Subcutaneous adipose tissue (tissue), 4 donors: Measurements from ENCODE around the gene ADGRG6. TPM values are rescaled to one million over a fixed set of nuclear protein-coding genes. Genes with fewer than 3 reads are reported as not detected.

Experiments
- CTCF ChIP-seq: fragments of 450-650 bp; IDR thresholded peaks from one replicate; pipeline ENCODE4 v1.5.1; 2016; ENCODE audit warnings: low read depth, mild to moderate bottlenecking, control low read depth, antibody characterized with exemption, moderate library complexity
- total RNA-seq, 4 donors: library from RNA; depleted of rRNA; stranded (reverse); fragments of >200 nt; gene quantifications; one replicate each; pipeline ENCODE4 v1.1.0, GENCODE V29; 2016

The ADGRG6 gene
- total RNA-seq, 4 donors from 2014 or later = 17.3 to 25.8 (median 18.7) TPM

- TF ChIP-seq CTCF = no peak
These were observed 75.1 kb downstream of the ADGRG6 start for GRCh38 chr6:142376800-142377496.

GRCh38 chr6:142377497-142377848, 75.7 kb downstream of the ADGRG6 start:
- TF ChIP-seq CTCF = no peak

DNA sequence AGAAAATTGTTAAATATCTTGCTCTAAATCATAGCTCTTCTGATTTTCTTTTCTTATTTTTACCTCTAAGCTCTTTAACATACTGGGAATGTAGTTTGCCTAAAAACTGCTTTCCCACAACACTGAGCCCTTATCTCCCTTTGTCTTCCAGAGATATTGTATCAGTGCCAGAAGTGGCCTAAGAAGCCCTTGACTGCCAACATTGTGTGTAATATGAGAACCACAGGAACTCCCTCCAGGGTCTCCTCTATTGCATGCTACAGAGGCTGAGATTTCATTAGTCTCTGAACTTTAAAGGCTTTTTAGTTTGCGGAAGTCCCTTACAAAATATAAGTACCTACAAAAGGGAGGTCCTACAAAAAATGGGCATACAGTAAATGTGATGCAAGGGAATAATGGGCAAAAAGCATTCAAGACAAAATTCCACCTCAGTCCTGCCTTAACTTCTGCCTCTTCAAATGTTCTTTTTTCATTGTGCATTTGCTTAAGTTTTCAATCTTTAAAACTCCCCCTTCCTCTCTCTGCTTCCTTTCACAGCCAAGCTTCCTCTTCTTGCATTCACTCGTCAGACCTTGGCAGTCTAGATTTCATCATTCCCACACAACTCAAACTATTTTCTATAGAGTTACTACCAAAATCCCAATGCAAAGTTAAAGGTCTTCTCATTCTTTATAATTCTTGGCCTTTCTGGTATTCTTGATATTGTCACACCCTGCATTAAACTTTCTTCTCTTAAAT, 76.5 kb downstream of the ADGRG6 start:
- TF ChIP-seq CTCF = no peak

- TF ChIP-seq CTCF = no peak
These were observed 78.8 kb downstream of the ADGRG6 start for GRCh38 chr6:142380626-142381025.

GRCh38 chr6:142381181-142381580, 79.4 kb downstream of the ADGRG6 start:
- no peak for TF ChIP-seq CTCF

GRCh38 chr6:142381845-142382378, 80.1 kb downstream of the ADGRG6 start:
- no peak for TF ChIP-seq CTCF

GRCh38 chr6:142384519-142385254, 82.9 kb downstream of the ADGRG6 start:
- TF ChIP-seq CTCF = no peak
